ENCODE data around the gene ARF1. TPM values are rescaled to one million over a fixed set of nuclear protein-coding genes. Genes with fewer than 3 reads are reported as not detected.

ARF1 gene
- total and polyA plus RNA-seq, 10 of the 15 experiments (the other 5 are each of a cell fraction or from before 2014, with no cell fraction given), result 48.4 to 508 (median 283) TPM

DNA sequence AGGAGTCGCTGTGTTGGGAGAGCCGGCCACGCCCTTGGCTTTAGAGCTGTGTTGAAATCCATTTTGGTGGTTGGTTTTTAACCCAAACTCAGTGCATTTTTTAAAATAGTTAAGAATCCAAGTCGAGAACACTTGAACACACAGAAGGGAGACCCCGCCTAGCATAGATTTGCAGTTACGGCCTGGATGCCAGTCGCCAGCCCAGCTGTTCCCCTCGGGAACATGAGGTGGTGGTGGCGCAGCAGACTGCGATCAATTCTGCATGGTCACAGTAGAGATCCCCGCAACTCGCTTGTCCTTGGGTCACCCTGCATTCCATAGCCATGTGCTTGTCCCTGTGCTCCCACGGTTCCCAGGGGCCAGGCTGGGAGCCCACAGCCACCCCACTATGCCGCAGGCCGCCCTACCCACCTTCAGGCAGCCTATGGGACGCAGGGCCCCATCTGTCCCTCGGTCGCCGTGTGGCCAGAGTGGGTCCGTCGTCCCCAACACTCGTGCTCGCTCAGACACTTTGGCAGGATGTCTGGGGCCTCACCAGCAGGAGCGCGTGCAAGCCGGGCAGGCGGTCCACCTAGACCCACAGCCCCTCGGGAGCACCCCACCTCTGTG is 15.9 kb downstream of the ARF1 start:
- H4K20me1 ChIP-seq (ENCODE audit: control insufficient read depth, insufficient read depth), result peaks cover 30% of the 10 kb centered on the region
- no peaks in the 10 kb centered on the region for H3K27me3 ChIP-seq (replicated peaks in 1 of 2; ENCODE audit: control insufficient read depth in 2 of 2, insufficient read depth in 2 of 2, low read length in 1 of 2)
- no peak overlapping the region for H3K27ac ChIP-seq (ENCODE audit: control insufficient read depth, insufficient read depth)
- H3K4me2 ChIP-seq (ENCODE audit: control insufficient read depth, insufficient read depth), result no peak overlapping the region
- peaks cover 51% of the 10 kb centered on the region for H3K79me2 ChIP-seq (ENCODE audit: control insufficient read depth, insufficient read depth, low read length)
- RAD21 ChIA-PET (ENCODE audit: unreplicated experiment), result no interaction called here
- POLR2A ChIA-PET, result interaction anchor here (1.4 kb wide), 1 partner anchor 14 kb away, joined by 5 read pairs; no protein-coding TSS in a partner anchor
- 96% methylated on average over 23 of the region's 28 CpGs for WGBS (ENCODE audit: insufficient coverage, insufficient replicate concordance, low lambda C conversion rate, missing lambda C conversion rate)
- TF ChIP-seq STAT1 (conservative IDR thresholded peaks at IDR 0.05), result no peak
- TF ChIP-seq ATF3 (IDR thresholded peaks at IDR 0.05; ENCODE audit: borderline replicate concordance, extremely low read depth, low read depth, low read length), result no peak
- TF ChIP-seq REST (IDR thresholded peaks at IDR 0.05; ENCODE audit: low read depth, low read length), result no peak
- peak; percentile 20 for TF ChIP-seq POLR2AphosphoS5 (IDR thresholded peaks at IDR 0.05; ENCODE audit: low read length)
- TF ChIP-seq BACH1 (IDR thresholded peaks at IDR 0.05; ENCODE audit: borderline replicate concordance), result 0 out of 2 replicates have a peak, but pooled peaks have one; percentile 10
- no peak for TF ChIP-seq ZBTB11 (CRISPR knock-in tag; IDR thresholded peaks at IDR 0.05)
- no peak for TF ChIP-seq HSF1 (IDR thresholded peaks at IDR 0.05; ENCODE audit: low read depth, low read length)
- TF ChIP-seq ZSCAN29 (IDR thresholded peaks at IDR 0.05), result no peak
- TF ChIP-seq POLR2A (IDR thresholded peaks at IDR 0.05; ENCODE audit: low read depth, low read length), result peak; percentile 72
- H3K9ac ChIP-seq (ENCODE audit: control insufficient read depth, insufficient read depth, low read length), result no peak overlapping the region
- ATAC-seq (no peak), DNase-seq (ENCODE audit: low read depth, low spot score) (no peak), FAIRE-seq (no peak)
- CTCF ChIA-PET, result no interaction called here
- BruUV-seq (replicated peaks), result TSS peak; percentile 77
- H3K9me3 ChIP-seq (replicated peaks; ENCODE audit: control insufficient read depth, insufficient read depth, low read length), result peaks cover 9% of the 10 kb centered on the region; the same call in 2 of the 3 replicates
- SMC1A ChIA-PET (ENCODE audit: uncharacterized antibody, unreplicated experiment), result interaction anchor here (1.0 kb wide), 1 partner anchor 11 kb away, joined by 3 read pairs; no protein-coding TSS in a partner anchor
- intact Hi-C loops (cut with micrococcal nuclease; ENCODE audit: unreplicated experiment), result no loop called here
- no peak overlapping the region for H3K4me3 ChIP-seq
- no peak overlapping the region for H2AFZ ChIP-seq (ENCODE audit: control insufficient read depth, low read depth, low read length)
- H3K4me1 ChIP-seq (ENCODE audit: control insufficient read depth, insufficient read depth, low read length), result no peaks in the 10 kb centered on the region; the same call in 1 of the 2 replicates
- in situ Hi-C loops (cut with MboI), result no loop called here
- peaks cover 6 to 43% of the 10 kb centered on the region in 2 experiments; a peak in 3 of 4 replicates for H3K36me3 ChIP-seq (ENCODE audit: control insufficient read depth in 2 of 2, insufficient read depth in 2 of 2, low read length in 1 of 2)

Data from GM12878 (cell line).